Breast epithelium (tissue), 3 donors: Measurements from ENCODE around the gene TANC1.

Source experiments
- CTCF ChIP-seq, 3 donors: fragments of 450-650 bp; IDR thresholded peaks; one replicate each; pipeline ENCODE4 v1.5.1; 2016 to 2017; ENCODE audit warnings: antibody characterized with exemption in 3 of 3, mild to moderate bottlenecking in 3 of 3, moderate library complexity in 3 of 3
- POLR2A ChIP-seq: fragments of 450-650 bp; IDR thresholded peaks from one replicate; pipeline ENCODE4 v1.6.1; 2016; ENCODE audit warnings: antibody characterized with exemption, mild to moderate bottlenecking, moderate library complexity

GRCh38 chr2:159064446-159065301 is 96.2 kb downstream of the TANC1 start:
- no peak for TF ChIP-seq POLR2A
- no peak for TF ChIP-seq CTCF (IDR thresholded peaks at IDR 0.05)
